DLD1 (cell line): Measurements from ENCODE around the gene TPCN1.

Experiments
- in situ Hi-C: cut with HindIII; loops from 2 replicates; pipeline ENCODE4 v1.10.0; 2017; ENCODE audit warnings: low sequenced_read_pairs

TPCN1 gene

DNA sequence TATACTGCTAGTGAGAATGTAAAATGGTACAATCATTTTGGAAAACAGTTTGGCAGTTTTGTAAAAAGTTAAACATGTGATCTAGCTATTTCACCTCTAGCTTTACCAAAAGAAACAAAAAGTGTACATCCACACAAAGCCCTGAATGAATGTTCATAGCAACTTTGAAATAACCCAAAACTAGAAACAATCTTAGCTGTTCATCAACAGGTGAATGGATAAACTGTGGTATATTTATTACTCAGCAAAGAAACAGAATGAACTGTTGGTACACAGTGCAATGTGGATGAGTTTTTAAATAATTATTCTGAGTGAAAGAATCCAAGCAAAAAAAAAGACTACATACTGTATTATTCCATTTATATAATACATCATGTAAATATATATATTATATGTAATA lies 36.3 kb downstream of the TPCN1 start:
- in situ Hi-C loops: no loop called here

DNA sequence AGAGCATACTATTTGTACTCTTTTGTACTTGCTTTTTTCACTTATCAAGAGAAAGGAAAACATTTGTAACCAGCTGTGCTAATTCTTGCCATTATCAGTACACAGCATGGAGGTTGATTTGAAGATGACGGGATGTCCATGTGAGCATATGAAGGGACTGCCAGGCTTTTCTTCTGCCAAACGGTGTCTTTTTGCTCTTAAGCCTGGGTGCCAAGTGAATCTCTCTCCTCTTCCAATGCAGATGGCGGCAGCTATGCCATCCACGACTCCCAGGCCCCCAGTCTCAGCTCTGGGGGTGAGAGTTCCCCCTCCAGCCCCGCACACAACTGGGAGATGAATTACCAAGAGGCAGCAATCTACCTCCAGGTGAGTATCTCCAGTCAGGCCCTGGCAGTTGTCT lies 38.9 kb downstream of the TPCN1 start:
- in situ Hi-C loops: no loop called here

DNA sequence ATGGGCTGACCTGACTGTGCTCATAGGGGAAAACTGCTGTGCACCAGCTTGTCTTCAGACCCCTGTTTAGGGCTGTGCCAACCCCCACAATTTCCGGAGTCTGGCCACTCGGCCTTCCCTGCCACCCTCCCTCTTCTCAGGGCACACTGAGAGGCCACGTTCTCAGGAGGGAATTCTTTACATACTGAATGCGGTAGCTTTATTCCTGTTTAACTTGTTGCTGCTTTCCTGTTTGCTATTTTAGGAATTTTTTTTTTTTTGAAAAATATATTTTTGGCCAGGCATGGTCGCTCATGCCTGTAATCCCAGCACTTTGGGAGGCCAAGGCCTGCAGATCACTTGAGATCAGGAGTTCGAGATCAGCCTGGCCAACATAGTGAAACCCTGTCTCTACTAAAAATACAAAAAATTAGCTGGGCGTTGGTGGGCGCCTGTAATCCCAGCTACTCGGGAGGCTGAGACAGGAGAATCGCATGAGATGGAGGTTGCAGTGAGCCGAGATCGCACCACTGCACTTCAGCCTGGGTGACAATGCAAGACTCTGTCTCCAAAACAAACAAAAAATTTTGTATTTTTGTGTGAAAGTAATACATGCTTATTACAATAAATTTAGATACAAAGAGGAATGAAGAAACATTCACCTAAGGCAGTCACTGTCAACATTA lies 39.5 kb downstream of the TPCN1 start:
- in situ Hi-C loops: no loop called here

DNA sequence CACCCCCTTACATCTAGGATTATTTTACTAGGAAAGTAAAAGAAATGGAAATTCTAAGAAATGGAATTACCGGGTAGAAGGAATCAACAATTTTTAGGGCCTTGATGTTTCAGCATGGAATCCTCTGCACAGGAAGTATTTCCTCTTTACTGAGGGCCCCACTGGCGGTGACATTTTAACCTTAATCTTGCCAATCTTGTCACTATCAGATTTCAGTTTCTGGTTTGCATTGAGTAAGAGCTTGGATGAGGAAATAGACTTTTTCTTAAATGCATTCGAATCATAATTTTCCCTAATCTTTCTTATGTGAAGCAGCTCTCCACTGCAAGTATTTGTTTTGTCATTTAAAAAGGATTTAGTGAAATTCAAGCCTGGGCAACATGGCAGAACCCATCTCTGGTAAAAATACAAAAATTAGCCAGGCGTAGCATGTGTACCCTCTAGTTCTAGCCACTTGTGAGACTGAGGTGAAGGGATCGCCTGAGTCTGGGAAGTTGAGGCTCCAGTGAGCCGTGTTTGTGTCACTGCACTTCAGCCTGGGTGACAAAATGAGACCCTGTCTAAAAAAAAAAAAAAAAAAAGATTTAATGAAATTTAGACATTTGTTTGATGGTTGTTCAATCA lies 40.7 kb downstream of the TPCN1 start:
- in situ Hi-C loops: no loop called here

DNA sequence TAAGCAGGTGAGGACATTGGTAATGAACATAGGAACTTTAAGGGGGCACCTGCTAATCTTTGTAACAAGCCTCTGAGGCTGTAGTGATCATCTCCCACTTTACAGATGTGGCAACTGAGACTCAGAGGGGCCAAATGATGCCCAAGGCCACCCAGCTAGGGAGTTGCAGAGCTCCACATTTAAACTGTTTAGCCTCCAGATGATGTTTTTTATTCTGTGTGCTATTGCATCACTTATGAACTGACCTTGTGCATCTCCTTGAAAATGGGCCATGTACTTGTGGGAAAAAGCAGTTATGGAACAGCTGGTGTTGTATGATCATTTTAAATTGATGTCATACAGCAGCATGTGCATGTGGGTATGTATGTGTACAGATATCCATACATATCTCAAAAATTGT lies 41.4 kb downstream of the TPCN1 start:
- in situ Hi-C loops: no loop called here

DNA sequence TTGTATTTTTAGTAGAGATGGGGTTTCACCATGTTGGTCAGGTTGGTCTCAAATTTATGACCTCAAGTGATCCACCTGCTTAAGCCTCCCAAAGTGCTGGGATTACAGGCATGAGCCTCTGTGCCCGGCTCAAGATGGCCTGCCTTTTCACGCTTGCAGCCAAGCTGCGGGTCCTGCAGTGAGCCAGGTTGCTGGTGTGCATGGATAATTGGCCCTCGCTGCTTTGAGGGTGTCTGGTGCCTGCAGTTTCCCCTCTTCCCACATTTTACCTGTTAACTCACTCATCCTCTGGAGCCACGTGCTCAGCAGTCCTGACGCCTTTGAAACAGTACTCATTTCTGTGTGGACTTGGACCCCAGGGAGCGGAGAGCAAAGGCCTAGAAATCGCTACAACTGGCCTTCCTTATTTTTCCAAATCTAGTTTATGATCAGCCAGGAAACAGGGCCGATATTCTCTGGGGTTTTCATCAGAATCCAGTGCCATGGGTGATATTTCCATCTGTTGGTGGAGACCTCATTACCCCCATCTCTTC lies 42.2 kb downstream of the TPCN1 start:
- in situ Hi-C loops: no loop called here

DNA sequence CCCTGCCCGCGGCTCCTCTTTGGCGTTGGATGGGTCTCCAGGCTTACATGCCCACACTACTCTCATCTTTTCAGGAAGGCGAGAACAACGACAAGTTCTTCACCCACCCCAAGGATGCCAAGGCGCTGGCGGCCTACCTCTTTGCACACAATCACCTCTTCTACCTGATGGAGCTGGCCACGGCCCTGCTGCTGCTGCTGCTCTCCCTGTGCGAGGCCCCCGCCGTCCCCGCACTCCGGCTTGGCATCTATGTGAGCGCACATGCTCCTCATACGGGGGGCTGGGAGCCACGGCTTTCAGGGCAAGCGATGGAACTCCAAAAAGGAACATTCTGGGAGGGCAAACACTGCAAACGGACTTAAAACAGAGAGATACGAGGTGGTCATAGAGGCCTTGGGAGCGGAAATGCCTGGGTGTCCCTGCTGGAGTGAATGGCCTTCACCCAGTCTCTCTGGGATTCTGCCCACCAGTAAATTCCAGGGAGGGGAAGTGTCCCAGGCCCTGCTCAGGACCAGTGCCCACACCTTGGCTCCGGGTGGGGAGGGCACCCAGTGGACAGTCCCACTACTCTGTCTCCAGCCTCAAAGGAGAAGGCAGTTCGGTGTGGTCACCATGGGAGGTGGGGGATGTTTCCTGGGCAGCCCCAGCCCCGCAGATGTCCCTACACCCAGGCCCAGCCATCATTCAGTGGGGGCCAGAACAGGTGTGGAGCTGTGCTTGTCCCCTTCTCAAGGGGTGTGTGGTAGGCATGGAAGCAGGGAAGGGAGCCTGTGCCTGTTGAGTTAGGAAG lies 45.0 kb downstream of the TPCN1 start:
- in situ Hi-C loops: no loop called here

DNA sequence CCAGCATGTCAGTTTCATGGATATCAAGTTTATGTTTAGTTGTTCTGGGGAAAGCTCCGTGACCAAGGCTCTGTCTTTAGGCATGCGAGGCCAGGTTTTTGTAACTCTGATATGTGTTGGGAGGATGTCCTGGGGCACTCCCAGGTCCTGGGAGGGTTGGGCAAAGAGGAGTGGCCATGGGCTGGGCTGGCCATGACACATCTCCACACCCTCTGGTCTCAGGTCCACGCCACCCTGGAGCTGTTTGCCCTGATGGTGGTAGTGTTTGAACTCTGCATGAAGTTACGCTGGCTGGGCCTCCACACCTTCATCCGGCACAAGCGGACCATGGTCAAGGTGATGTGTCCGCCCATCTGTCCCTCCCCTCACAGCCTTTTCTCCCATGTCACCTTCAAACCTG lies 46.4 kb downstream of the TPCN1 start:
- in situ Hi-C loops: no loop called here

DNA sequence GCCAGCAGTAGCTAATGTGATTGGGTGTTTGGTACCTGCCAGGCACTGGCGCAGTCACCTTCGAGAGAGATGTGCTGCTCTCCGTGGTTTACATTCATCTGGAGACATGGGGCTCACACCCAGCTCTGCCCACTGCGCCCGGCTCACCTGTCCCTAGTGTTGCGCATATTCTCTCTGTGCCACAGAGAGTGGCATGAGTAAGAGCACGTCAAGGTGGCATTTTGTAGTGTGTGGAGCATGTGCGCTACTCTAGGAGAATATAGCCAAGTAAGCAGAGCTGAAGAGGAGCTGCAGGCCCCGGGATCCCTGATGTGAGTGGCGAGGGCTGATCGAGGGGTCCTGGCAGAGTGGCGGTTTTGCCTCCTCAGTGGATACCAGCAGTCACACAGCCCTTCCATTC lies 46.9 kb downstream of the TPCN1 start:
- in situ Hi-C loops: no loop called here

DNA sequence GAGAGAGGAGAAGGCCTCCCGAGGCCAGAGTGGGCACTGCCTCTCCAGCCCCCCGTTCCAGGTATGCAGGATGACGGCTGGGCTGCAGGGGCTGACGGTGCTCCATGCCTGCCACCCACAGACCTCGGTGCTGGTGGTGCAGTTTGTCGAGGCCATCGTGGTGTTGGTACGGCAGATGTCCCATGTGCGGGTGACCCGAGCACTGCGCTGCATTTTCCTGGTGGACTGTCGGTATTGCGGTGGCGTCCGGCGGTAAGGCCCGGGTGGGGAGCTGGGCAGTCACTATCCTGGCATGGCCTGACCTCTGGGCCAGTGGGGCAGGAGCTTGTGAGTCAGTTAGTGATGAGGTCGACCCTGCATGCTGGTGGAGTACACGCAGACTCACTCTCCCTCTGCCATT lies 47.4 kb downstream of the TPCN1 start:
- in situ Hi-C loops: no loop called here

DNA sequence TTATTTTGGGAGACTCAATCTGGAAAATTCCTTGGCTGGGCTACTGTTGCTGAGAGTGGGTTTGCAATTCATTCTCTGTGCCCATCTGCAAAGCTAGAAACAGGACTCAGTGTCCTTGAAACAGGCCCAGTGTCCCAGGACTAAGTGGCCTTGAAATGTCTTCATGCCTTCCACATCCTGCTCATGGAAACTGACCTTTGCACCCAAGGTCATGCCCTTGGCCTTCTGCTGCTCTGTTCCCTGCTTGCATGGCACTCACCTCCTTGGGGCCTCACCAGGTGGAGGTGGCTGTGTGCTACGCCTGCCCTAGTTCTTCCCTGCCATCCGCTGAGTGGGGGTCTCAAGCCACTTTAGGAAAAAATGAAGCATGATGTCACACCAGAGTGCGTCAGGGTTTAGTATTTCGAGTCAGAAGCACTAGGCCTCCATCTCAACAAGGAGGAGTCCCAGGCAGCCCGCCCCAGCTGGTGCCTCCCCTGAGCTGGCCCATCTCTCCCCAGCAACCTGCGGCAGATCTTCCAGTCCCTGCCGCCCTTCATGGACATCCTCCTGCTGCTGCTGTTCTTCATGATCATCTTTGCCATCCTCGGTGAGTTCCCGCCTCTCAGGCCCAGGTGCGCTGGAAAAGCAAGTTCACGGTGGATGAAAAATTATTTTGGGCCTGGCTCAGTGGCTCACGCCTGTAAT lies 48.1 kb downstream of the TPCN1 start:
- in situ Hi-C loops: no loop called here

DNA sequence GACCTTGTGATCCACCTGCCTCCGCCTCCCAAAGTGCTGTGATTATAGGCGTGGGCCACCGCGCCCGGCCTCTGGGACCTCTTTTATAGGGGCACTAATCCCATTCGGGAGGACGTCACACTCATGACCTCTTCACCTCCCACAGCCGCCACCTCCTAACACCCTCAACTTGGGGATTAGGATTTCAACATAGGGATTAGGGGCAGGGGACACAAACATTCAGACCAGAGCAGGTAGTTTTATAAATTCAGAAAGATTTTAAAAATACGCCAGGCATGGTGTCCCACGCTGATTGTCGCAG lies 49.4 kb downstream of the TPCN1 start:
- in situ Hi-C loops: no loop called here

DNA sequence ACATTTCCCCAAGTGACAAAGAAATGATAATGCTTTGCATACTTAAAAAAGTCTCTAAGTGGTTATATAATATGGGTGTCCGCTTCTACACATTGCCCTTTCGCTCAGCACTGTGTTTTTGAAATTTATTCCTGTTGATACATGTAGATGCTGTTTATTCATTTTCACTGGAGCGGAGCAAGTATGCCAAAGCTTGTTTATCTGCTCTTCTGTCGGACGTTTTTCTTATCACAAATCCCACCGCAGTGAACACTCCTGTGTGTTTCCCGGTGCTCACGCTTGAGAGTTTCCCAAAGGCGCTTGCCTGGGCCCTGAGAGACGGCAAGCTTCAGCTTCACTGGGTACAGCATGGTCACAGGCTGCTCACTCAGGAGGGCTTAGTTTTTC lies 50.2 kb downstream of the TPCN1 start:
- in situ Hi-C loops: no loop called here

DNA sequence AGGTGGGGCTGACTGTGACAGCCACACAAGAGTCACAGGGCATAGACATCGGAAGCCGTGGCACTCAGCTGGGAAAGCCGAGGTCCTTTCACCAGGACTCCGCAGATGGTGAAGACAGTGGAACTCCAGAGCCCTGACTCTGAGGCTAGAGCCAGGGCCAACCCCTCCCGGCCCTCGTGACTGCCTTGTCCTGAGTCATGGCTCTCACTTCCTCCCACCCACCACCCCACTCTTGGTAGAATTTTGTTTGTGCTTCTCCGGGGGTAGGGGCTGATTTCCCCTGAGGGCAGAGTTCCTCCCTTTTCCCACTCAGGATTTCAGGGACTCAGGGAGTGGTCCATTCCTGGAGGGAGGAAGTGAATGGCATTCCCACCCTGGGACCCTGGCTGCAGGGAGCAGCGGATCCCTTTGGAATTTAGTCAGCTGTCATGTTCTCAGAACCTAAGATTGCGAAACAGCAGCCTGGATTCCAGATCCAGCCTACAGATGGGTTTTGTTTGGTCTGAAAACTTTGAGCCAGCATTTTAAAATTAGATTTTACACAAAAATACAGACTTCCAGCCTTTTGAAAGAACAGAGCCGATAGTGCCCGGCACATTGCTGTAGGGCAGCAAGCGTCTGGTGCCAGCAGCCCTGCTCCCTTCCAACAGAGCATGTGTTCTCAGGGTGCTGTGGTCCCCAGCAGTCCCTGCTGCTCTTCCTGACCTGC lies 50.7 kb downstream of the TPCN1 start:
- in situ Hi-C loops: no loop called here

DNA sequence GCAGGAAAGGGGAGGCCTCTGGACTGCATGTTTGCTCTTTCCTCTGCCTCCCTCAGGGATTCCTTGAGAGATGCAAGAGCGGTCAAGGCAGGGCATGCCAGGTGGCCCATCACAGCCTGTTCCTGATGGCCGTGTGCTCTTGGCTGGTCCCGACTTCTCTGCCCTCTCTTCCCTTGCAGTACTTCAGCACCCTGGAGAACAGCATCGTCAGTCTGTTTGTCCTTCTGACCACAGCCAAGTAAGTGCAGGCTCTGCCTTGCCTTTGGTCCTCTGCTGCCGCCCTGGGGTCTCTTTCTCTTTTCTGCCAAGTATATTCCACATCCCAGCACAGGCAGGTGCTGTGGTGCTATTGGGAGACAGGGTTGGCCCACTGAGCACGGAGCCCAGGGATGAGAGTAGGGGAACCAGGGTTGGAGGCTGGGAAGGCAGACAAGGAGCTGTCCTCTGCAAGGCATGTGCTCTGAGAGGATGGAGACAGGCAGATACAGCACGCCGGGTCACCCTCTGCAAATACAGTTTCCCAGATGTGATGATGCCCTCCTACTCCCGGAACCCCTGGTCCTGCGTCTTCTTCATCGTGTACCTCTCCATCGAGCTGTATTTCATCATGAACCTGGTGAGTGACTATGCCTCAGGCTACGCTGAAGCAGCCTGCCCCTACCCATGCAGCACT lies 51.9 kb downstream of the TPCN1 start:
- in situ Hi-C loops: no loop called here

DNA sequence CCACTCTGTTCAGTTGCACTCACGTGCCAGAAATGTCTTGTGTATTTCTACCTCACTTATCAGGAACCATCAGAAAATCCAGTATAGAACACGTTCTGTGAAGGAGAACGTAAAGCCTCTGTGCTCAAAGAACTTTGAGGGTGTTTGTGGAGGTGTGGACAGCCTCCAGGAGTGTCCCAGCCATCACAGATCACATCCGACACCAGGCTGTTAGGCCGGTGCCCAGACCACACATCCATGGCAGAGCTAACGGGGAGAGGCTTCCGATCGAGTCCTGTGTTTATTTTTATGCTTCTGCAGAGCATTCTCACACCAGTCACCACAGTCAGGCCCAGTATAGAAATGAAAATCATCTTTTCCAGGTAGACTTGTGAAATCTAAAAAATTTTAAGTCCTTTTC lies 53.6 kb downstream of the TPCN1 start:
- in situ Hi-C loops: no loop called here

DNA sequence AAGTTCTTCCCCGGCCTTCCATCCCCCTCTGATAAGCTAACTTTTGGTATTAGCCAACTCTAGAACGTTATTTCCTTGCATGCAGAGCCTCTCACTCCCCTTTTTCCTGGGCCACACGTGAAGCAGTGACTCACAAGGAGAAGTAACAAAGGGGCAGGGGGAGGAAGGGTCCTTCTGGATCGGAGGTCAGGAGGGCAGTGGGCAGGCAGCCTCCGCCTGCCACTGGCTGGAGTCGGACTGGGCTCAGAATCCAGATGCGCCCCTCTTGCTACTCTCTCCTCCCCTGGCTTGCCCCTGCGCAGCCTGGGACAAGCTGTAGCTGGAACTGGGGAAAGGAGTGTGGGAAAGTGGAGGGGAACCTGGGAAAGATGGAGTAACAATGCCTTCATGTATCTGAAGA lies 55.0 kb downstream of the TPCN1 start:
- in situ Hi-C loops: no loop called here

DNA sequence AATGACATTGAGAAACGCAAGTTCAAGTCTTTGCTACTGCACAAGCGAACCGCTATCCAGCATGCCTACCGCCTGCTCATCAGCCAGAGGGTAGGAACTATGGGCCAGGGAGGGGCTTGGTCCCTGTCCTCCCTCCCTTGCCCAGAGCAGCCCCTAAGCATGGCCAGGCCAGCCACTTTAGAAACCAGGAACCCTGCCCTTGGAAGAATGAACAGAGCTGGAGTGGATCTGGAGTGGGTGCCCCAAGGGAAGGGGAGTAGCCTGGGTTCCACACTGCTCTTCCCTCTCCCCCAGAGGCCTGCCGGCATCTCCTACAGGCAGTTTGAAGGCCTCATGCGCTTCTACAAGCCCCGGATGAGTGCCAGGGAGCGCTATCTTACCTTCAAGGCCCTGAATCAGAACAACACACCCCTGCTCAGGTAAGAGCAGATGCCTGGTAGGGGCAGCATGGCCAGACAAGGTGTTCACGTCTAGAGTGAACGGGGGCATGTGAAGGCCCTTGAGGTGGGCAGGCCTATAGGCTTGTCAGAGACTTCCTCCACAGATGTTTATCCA lies 55.8 kb downstream of the TPCN1 start:
- in situ Hi-C loops: no loop called here

DNA sequence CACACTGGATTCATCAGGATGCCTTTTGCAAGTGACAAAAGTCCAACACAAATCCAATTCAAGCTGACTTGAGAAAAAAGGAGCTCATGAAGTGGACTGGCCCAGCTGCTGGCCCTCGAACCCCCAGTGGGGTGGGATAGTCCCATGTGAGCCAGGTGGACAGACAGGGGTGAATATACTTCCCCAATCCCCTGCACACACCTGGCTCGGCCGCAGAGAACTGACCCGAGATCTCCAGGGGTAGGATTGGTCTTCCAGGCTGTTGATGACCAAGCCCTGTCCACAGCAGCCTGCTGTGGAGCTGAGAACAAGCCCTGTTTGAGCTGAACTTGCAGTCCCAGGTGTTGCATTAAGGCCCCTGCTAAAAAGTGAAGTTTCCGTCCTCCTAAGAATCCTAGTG lies 56.2 kb downstream of the TPCN1 start:
- in situ Hi-C loops: no loop called here

DNA sequence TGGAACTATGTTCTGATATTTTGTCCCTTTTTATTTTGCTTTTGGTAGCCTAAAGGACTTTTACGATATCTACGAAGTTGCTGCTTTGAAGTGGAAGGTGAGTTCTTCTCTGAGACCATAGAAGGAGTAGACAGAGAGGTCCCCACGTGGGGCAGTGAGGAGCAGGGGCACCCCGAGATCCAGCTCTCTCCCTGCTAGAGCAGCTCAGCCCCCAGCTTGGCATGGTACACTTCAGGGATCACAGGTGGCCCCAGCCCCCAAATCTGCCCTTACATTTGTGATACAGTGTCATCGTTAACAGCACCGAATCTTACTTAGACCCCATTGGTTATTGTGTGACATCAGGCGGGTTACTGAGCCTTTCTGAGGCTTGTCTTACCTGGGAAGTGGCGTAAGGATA lies 56.9 kb downstream of the TPCN1 start:
- in situ Hi-C loops: no loop called here
